Amniotic epithelial cell (primary cell): ENCODE results near the gene UTRN.

Experiments used
- DNase-seq: peaks from one replicate; pipeline ENCODE4 v3.0.0-alpha.2; 2010; ENCODE audit warnings: low read depth

UTRN gene

GRCh38 chr6:144284783-144285547, at the start of gene UTRN:
Gene UTRN (plus strand): TSS chr6:144285335. CDS start chr6:144291829, 6,494 bp downstream.
- peak; percentile 78 for DNase-seq

DNA sequence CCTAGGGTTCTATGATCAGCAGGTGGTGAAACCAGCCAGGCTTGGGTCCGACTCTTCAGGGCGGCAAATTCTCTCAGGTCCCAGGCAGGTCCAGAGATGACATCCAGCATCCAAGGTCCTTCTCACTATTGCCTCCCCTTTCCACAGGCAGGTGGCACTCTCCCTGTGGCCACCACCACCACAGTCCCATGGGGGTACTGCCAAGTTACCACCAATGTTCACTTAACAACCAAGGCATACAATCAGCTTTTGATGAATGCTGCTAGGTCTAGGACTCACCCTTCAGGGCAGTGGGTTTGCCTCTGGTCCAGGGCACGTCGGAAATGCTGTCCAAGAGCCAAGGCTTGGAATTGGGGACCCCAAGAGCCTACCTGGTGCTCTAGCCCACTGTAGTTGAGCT, 40.4 kb upstream of the UTRN start:
- no peak for DNase-seq

DNA sequence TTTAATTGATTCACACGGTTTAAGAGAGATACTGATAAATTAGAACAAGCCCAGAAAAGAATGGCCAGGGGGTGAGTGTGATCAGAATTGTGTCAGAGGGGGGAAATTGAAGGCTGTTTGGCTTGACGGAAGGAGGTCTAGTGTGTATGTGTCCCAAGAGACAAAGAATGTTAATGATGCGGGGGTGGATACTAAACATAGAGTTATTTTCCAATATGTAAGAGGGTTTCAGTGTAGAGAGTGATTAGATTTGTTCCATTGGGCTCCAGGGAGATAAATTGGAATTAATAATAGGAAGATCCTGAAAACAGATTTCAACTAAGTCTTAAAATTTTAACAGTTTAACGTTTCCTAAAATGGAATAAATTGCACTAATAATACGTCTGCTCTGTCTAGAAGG, 38.1 kb upstream of the UTRN start:
- no peak for DNase-seq

- no peak for DNase-seq
These were observed 37.1 kb upstream of the UTRN start for GRCh38 chr6:144248003-144248402.

GRCh38 chr6:144248476-144249301, 36.4 kb upstream of the UTRN start:
- peak; percentile 57 for DNase-seq

DNA sequence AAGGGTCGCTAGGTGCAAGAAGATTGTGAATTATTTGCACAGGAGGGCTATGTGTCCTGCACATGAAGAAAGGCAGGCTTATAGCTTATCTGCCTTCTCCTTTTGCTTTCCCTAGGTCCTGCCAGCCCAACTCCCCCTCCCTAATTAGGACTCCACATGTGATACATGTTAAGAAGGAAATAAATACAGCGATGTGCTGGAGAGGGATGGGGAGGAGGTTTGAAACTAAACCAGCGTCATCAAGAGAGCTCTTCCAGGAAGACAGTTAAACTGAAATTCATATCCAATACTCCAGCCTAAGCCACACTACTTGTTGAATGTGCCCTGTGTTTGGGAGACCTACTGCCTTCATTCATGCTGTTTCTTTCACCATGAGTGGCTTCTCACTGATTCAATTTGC, 34.9 kb upstream of the UTRN start:
- no peak for DNase-seq

DNA sequence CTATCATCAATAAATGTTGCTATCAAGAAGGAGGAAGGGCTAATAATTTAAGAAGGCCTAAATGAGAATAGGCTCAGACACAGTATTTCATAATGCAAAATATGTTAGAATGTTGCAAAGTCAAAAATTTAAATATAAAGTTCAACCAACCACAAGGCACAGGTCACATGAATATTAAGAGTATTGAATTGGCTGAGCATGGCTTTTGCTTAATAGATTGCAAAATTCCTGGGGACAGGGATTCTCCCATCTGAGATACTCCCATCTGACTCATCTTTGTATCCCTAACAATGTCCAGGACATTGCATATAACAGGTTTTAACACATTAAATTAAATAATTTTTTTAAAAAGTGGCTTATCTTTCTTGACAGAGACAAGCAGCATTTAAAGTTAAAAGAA, 32.9 kb upstream of the UTRN start:
- peak; percentile 28 for DNase-seq

DNA sequence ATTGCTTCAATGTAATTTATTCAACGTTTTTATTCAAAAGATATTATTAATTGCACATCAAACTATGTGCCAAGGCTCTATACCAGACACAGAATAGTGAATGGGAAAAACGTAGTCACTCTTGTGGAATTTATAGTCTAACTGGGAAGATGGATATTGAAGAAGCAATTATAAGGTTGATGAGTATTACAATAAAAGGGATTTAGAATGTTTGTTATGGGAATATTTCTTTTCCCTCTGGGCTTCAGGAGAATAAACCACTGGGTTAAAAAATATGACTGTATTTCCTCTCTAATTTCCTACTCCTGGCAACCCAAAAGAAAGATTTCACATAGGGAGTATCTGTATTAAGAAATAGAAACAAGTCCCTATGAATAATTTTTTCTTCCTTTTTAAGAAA, 25.1 kb upstream of the UTRN start:
- DNase-seq: no peak

GRCh38 chr6:144262470-144263369, 22.4 kb upstream of the UTRN start:
- DNase-seq: no peak

DNA sequence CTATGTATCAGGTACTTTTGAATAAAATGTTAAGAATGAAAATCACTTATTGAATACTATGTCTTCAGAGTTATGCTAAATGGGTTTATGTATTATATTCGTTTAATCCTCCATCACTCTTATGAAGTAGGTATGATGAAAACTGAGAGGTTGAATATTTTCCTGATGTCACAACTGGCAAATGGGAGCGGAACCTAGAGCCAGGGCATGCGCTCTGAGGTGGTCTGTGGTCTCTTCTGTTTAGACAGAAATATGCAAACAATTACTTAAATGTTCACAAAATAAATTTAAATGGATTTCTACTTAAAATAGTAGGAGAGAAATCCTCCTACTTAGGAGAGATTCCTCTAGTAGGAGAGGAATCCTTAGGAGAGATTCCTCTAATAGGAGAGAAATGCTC, 21.3 kb upstream of the UTRN start:
- peak; percentile 64 for DNase-seq

DNA sequence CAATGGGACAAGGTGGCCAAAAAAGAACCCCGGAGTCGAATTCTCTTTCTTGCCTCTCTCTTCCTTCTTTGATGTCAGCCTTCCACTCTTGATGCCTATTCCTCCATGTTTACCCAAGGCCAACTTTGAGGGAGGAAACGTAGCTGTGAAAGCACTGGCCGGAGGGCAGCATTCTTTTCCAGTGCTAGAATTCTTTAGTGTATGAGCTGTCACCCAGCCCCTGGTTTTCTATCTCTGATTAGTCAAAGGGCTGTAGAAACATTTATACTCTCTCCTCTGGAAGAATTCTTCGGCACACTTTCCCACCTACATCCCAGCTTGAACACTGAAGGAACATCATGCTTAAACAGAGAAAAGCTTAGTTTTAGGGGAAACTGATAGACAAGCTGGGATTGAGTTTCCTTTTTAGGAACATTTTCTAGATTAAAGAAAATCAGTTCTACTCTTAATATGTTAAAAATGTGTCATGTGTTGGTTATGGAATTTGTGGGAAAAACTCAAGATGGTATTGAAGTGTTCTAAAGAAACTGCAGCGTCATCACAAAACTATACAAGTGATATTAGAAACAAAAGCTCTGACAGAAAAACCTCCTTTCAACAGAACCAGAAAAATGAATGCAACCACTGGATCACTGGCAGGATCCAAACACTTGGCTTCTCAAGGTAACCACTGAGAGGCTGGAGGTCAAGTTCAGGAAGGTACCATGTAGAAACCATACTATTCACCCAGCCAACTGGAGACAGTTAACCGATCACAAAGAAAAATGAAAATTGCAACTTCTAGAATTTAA, 20.7 kb upstream of the UTRN start:
- peak; percentile 96 for DNase-seq

- DNase-seq: peak; percentile 74
These were observed 20.1 kb upstream of the UTRN start for GRCh38 chr6:144265061-144265357.

DNA sequence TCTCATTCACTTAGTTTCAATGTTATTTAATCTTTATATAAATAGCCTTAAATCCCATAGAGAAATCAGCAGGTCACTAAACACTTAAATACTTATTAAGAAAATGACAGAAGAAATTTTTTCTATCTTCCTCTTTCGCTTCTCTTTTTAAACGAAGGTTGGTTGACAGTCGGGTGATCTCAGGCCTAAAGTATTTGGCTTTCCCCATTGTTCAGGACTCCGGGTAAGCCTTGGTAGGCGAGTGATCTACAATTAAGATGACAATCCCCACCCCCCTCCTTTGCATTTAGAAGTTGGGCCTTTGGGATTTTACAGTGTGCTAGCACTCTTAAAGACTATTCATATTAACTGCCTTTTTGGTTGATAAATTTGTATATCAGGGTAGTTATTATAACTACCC, 19.7 kb upstream of the UTRN start:
- DNase-seq: peak; percentile 81

DNA sequence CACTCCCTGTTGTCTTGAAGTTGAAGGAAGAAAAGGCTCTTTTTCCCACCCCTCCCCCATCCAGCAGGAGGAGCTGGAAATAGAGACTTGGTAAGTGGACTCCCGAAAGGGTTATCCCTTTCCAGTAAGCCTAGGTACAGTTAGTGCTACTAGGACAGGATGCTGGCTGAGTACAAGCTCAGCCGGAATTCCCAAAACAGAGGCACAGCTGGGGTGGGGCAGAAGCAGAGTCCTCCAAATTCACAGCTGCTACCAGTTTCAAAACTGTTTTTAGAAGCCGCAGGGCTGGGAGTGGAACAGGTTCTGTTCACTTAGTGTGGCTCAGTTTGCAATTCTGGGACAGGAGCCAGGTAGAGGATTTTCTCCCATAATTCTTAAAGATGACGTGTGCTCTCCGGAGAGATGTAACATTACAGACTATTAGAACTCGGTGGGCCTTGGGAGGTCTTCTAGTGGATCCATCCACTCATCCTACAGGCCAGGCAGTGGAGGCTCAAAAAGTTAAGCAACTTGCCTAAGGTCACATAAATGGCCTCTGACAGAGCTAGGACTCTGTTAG, 19.0 kb upstream of the UTRN start:
- peak; percentile 90 for DNase-seq

DNA sequence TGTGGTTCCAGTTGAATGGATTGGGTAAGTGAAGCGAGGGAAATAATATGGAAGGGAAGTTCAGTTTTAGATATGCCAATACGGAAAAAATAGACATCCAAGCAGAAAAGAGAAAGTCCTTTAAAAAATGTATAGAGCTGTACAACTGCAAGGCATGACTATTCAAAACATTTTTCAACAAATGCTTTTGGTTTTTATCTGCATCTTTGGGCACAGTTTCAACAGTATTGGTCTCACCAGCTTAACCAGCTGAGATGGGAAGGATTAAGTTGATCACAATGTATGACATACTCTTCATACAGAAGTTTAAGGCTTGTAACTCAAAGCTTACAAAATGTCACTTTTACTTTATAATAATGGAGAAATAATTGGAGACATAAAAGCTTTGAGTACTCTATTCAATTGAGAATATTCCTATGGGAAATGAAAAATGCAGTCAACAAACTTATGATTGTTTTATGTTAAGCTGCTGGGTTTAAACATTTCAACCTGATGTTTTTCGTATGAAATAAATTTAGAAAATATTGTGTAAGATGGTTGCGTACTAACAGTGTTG, 16.3 kb upstream of the UTRN start:
- DNase-seq: no peak

GRCh38 chr6:144277174-144277573, 8.0 kb upstream of the UTRN start:
- DNase-seq: no peak

GRCh38 chr6:144277605-144278227, 7.4 kb upstream of the UTRN start:
- no peak for DNase-seq

DNA sequence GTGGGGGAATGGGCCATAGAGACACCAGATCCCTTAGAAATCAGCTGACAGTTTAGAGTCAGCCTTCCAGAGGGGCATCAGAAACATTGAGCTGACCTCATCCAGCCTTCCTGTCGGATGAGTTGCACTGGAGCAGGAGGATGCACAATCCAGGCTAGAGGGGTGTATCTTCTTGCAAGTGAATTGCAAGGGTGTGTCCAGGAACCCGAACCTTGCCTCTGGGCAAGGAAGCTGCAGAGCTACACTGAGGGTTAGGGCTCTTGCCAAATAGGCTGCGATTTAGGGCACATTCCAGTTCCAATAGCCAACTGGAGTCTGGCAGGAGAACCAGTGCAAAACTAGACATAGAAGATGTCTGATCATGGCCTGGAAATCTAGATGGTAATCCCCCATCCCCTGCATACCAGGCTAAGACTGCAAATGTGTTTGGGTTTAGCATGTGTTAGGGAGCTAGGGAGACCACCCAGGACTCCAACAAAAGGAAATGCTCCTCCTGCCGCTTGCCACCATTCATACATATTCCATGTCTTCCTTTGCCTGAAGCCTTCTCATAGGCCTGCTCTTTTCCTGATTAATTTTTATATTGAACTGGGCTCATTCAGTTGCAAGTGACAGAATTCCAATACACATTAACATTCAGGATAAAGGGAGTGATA, 6.3 kb upstream of the UTRN start:
- no peak for DNase-seq

GRCh38 chr6:144279484-144280150, 5.5 kb upstream of the UTRN start:
- DNase-seq: no peak
